Activated CD4-positive, CD25-positive, alpha-beta regulatory T cell treated with anti-CD3 and anti-CD28 coated beads, Interleukin-2, amount 50 U/mL, for 24 hours (primary cell): ENCODE results near the gene C1orf210.

Experiments used
- ATAC-seq, 2 donors: fragments of 150-1000 bp; cut with Tn5 transposase; one replicate each; pipeline ENCODE4 v1.10.0; 2021; ENCODE audit warnings: mild to moderate bottlenecking in 1 of 2, moderate library complexity in 1 of 2

C1orf210 gene

DNA sequence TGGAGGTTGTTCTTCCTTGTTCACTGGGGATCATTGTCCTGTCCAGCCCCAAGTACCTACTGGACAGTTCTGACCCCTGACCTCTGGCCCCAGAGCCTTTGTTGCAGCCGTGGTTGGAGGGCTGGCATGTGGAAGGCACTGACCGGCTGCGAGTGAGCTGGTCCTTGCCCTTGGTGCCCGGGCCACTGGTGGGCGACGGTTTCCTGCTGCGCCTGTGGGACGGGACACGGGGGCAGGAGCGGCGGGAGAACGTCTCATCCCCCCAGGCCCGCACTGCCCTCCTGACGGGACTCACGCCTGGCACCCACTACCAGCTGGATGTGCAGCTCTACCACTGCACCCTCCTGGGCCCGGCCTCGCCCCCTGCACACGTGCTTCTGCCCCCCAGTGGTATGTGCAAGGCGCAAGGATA lies 26.8 kb upstream of the C1orf210 start:
- no peak for ATAC-seq

- ATAC-seq: no peak
Observed at GRCh38 chr1:43311521-43311920, 26.1 kb upstream of the C1orf210 start.

GRCh38 chr1:43309405-43310025 lies 24.1 kb upstream of the C1orf210 start:
- no peak for ATAC-seq

DNA sequence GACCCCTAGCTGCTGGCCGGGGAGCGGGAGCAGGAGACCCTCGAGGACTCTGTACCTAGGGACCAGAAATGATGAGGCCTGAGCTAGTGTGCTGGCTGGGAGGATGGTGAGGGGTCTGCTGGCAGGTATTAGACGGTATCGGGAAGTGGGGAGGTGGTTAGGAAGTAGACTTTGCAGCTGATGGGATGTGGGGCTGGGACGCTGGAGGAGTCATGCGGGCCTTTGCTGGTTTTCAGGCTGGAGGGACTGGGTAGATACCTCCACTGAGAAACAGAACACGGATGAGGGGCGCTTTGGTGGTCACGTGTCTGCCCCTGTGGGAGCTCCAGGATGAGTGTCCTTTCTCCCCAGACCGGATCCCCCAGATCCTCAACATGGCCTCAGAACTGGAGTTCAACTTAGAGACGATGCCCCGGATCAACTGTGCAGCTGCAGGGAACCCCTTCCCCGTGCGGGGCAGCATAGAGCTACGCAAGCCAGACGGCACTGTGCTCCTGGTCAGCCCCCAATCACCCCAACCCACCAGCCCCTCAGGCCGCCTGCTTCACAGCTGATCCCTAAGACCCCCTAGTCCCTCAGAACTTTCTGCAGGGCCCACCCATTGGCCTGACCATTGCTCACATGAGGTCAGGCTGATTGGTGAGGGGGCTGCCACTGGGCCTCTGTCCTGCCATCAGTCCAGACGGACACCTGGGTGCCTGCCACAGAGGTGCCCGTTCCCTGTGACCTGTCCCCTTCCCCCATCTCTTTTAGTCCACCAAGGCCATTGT lies 23.4 kb upstream of the C1orf210 start:
- ATAC-seq: no peak

DNA sequence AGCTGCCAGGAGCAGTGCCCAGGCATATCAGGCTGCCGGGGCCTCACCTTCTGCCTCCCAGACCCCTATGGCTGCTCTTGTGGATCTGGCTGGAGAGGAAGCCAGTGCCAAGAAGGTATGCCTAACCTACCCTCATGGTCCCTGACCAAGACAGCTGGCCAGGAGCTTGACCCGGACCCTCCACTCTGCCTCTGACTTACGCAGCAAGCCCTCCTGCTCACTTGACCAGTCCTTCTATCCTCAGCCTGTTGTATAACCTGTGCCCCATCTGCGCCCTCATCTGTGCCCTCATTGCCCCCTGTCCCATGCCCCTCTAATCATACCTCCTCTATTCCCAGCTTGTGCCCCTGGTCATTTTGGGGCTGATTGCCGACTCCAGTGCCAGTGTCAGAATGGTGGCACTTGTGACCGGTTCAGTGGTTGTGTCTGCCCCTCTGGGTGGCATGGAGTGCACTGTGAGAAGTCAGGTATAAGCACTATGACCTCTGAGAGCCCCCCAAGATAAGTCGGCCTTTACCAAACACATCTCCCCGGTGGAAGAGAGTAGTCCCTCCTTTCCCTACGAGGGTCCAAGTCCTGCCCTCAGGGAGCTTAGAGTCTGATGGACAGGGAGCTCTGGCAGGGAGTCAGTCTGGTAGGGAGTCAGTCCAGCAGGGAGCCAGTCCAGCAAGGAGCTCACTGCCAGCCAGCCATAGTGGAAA lies 22.2 kb upstream of the C1orf210 start:
- no peak for ATAC-seq

DNA sequence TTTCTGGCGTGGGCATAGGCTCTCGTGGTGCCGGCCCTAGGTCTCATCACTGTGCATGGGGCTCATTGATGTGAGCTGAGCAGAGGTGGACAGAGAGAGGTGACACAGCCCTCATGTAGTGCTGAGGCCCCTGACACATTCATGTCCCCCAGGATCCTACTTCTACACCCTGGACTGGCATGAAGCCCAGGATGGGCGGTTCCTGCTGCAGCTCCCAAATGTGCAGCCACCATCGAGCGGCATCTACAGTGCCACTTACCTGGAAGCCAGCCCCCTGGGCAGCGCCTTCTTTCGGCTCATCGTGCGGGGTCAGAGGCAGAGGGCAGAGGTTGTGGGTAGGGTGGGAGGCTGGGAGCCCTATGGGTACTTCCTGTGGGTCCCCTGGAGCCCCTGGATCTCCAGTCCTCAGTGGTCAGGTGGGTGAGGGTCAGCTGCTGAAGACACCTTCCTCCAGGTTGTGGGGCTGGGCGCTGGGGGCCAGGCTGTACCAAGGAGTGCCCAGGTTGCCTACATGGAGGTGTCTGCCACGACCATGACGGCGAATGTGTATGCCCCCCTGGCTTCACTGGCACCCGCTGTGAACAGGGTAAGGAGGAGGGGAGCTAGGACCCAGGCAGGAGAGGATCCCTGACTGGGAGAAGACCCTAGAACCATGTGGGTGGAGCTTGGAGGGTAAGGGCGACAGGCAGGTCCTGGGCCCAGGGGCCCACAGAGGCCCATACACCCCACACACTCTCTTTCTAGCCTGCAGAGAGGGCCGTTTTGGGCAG lies 21.5 kb upstream of the C1orf210 start:
- no peak for ATAC-seq

- no peak for ATAC-seq
Observed at GRCh38 chr1:43305926-43306687, 20.7 kb upstream of the C1orf210 start.

GRCh38 chr1:43305461-43305860 lies 20.1 kb upstream of the C1orf210 start:
- no peak for ATAC-seq

- ATAC-seq: no peak
Observed at GRCh38 chr1:43304771-43305300, 19.5 kb upstream of the C1orf210 start.

DNA sequence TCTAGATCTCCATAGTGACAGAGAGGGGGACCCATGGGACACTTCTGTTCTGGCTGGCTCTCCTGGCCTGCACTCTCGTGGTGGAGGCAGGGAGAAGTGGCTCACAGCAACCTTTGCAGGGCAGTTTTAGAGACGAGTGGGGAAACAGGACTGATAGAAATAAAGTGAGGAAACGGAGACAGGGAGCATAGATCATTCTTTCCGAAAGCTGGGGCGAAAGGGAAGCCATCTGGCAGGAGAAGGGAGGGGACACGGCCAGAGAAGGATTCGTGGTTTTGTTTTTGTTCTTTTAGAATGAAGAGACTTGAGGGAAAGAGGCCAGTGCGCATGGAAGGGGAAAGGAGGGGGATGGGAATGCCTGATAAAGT lies 18.9 kb upstream of the C1orf210 start:
- ATAC-seq: no peak

DNA sequence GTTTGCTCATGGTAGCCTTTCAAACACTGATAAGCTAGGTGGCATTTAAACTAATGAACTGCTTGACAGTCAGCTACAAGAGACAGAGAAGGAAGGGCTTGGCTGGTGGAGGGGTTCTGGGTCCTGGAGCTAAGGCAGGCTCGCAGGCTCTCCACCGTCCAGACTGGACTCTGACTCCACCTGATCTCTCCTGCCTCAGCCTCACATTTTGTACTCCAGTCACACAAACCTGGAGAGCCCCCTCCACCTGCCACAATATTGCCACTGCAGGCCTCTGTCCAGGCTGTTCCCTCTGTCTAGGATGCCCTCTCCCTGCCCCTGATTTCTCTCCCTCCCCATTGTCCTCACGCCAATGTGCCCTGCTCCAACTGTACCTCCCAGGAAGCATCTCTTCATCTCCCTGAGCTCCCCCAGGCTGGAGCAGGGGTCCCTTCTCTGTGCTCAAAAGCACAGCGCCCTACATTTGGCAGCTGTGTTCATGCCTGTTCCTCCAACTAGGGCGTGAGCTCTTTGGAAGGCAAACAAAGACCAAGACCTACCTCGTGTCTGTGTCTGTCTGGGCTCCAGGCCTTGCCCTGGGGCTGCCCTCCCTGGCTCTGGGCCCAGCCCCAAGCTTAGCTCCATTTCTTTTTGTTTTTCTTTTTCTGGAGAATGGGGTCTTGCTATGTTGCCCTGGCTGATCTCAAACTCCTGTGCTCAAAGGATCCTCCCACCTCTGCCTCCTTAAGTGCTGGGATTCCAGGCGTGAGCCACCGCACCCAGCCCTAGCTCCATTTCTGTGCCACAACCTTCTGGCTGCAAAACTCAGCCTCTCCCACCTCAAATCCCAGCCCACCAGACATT lies 18.3 kb upstream of the C1orf210 start:
- ATAC-seq: no peak

- no peak for ATAC-seq
Observed at GRCh38 chr1:43302721-43303470, 17.5 kb upstream of the C1orf210 start.

DNA sequence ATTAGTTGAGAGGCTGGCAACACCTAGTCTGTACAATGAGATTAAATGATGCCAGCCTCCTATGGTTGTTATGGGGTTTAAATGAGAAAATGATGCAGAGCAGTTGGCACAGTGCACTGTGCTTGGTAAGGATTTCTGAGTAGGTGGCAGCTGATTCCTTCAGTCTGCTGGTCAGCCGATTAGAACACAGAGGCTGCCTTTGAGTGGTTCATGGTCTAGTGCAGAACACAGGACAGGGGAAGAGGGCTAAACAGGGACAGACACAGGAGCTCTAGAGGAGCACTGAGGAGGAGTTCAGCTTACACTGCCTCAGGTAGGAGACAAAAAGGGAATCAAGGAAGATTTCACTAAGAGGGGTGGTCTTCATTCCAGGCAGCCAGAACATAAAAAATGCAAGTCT lies 16.8 kb upstream of the C1orf210 start:
- ATAC-seq: no peak

DNA sequence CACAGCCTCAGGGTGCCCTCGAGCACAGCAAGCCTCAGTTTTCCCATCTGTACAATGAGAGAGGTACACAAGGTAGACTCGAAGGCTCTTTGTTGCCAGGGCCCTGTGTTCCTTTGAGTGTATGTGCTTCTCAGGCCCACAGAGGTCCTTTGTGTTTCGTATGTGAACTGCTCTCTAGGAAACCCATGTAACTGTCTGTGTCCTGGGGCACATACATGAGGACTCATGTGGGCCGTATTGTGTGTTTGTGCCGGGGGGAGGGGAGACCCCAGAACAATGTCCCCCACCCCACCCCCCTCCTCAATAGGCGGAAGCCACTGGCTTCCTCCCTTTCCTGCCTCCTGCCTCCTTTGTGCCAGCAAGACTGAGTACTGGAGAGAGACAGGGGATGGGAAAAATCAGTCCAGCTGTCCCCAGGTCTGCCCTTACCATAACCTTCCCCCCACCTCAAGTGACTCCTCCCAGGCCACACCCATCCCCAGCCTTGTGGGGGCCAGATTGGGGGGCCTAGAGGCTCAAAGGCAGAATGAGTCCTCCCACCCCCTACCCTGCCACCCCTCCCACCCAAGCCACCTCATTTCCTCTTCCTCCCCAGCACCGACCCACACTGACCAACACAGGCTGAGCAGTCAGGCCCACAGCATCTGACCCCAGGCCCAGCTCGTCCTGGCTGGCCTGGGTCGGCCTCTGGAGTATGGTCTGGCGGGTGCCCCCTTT lies 15.2 kb upstream of the C1orf210 start, which contains the start of gene TIE1:
TSS of gene TIE1 (plus strand) at position 605 of the 717 bp plus-strand sequence. CDS start at position 695, 90 bp downstream.
- no peak for ATAC-seq

DNA sequence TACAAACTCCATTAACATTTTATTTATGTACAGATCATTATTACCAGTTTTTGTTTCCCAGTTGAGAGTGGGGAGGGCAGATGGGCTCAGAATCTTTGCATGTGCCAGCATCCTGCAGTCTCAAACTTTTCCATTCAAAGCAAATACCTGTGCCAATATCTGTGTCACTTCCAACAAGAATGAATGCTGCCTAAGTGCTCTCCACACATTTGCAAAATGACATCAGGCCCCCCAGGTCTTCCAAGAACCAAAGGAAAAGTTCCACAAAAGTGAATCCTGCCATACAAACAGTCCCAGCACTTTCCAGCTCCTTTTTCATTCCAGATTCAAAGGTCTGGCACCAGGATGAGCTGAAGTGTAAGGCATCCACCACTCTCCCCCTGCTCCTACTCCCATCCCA lies 13.7 kb upstream of the C1orf210 start:
- ATAC-seq: no peak

- ATAC-seq: no peak
Observed at GRCh38 chr1:43298055-43298454, 12.7 kb upstream of the C1orf210 start.

DNA sequence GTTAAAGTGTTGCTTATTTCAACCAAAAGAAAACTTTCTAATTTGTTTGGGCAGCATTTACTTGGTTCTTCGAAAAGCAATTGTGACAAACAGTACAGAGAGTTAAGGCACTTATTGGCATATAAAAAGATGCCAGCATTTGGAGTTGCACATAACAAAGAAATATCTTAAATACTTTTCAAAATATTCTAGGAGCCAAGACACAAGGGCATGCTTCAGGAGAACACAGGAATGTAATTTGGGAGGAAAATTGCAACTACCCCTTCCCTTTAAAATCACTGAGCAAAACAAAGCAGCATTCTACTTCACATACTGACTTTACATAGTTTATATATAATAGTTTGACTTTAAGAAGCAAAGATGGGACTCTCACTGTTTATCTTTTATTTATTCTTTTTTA lies 10.8 kb upstream of the C1orf210 start:
- no peak for ATAC-seq

GRCh38 chr1:43294761-43295160 lies 9.4 kb upstream of the C1orf210 start:
- no peak for ATAC-seq

DNA sequence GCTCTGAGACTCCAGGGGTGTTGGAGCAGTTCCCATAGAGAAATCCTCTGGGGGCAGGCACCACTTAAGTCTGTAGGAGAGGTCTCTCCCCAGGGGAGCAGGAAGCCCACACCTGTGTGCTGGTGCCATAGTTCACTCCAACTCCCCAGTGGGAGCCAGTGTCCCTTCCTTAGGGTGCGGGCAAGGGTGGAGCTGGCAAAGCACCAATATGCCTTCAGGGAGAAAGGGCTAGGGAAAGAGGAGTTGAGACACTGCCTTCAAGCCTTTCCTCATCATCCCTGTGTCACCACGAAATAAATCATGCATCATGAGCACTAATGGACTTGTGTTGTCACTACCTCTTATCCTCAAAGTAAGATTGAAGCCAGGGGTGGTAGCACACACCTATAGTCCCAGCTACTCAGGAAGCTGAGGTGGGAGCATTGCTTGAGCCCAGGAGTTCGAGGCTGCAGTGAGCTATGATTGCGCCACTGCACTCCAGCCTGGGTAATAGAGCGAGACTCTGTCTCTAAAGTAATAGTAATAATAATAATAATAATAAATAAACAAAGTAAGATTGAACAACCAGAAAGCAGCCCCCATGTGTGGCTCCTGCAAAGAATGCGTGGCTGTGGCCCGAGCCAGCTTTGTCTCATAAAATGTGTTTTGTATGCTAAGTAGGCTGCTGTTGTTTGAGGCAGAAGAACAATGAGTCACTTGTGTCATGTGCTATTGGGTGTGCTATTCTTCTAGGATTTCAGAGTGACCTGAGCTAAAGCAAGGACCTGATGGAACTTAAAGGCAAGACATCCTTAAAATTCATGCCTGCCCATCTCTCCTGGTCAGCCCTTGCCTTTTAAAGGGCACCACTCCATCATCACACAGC lies 8.7 kb upstream of the C1orf210 start:
- ATAC-seq: no peak
